Mucosa of gallbladder (tissue), 1 donor: ENCODE measurements around the gene ALOX15. TPM values are rescaled to one million over a fixed set of nuclear protein-coding genes. Genes with fewer than 3 reads are reported as not detected.

Experiments used
- total RNA-seq: library from RNA; stranded (reverse); gene quantifications from one replicate; pipeline ENCODE4 v1.2.1, GENCODE V29; 2021
- donor health status: DM: no; HTN: no; CAD: no.

ALOX15 gene
- total RNA-seq, 1 donor from 2014 or later = 0.49 TPM

Other genes with a start within 250 kb of the ALOX15 start
- 1.8 TPM for gene SPNS3, start 207.7 kb downstream of the ALOX15 start, total RNA-seq
- 158 TPM for gene SPNS2, start 142.8 kb downstream of the ALOX15 start, total RNA-seq
- gene MYBBP1A, start 86.3 kb downstream of the ALOX15 start, total RNA-seq = 30.8 TPM
- 21.3 TPM for gene GGT6, start 81.1 kb downstream of the ALOX15 start, total RNA-seq
- 2.4 TPM for gene SMTNL2, start 57.1 kb downstream of the ALOX15 start, total RNA-seq
- gene PELP1, start 62.5 kb upstream of the ALOX15 start, total RNA-seq = 56.4 TPM
- 94.6 TPM for gene ARRB2, start 69.0 kb upstream of the ALOX15 start, total RNA-seq
- 25.6 TPM for gene MED11, start 89.8 kb upstream of the ALOX15 start, total RNA-seq
- 5.3 TPM for gene ZMYND15, start 98.2 kb upstream of the ALOX15 start, total RNA-seq
- gene CXCL16, start 98.2 kb upstream of the ALOX15 start, total RNA-seq = 92.6 TPM
- 56.9 TPM for gene TM4SF5, start 130.2 kb upstream of the ALOX15 start, total RNA-seq
- gene VMO1, start 144.7 kb upstream of the ALOX15 start, total RNA-seq = 3.9 TPM
- 0.46 TPM for gene GLTPD2, start 147.3 kb upstream of the ALOX15 start, total RNA-seq
- gene PSMB6, start 154.5 kb upstream of the ALOX15 start, total RNA-seq = 104 TPM
- 48.7 TPM for gene PLD2, start 165.5 kb upstream of the ALOX15 start, total RNA-seq
- 161 TPM for gene MINK1, start 191.7 kb upstream of the ALOX15 start, total RNA-seq